HK-2 (cell line): ENCODE results near the gene DSTN.
A peak's percentile ranks its signal among the peaks of the same experiment; 100 is the strongest.

Source experiments
- DNase-seq: peaks from one replicate; pipeline ENCODE4 v3.0.0-alpha.2; 2018; ENCODE audit not compliant: unreplicated experiment

Gene DSTN

DNA sequence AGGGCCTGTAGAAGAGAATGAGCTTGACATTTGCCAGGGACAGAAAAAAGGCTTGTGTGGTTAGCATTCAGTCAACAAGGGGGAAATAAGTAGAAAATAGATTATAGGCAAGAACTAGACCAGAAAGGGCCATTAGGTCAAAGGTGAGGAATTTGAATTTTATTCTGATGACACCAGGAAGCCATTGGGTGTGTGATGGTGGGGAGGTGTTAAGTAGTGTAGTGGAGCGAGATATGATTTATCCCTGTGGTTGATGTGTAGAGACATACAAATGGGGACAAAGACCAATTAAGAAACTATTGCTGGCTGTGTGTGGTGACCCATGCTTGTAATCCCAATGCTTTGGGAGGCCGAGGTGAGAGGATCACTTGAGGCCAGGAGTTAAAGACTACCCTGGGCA is 11.0 kb downstream of the DSTN start:
- no peak for DNase-seq

DNA sequence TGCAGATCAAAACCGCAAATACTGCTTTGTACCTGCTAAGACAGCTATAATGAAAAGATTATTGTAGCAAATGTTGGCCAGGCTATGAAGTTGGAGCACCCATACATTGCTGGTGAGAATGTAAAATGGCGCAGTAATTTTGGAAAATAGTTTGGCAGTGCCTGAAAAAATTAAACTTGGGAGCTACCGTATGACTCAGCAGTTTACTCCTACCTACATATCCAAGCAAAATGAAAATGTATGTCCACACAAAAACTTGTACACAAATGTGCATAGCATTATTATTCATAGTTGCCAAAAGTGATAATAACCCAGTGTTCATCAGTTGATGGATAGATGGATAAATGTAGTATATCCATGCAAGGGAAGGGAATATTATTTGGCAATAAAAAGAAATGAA is 13.3 kb downstream of the DSTN start:
- no peak for DNase-seq

DNA sequence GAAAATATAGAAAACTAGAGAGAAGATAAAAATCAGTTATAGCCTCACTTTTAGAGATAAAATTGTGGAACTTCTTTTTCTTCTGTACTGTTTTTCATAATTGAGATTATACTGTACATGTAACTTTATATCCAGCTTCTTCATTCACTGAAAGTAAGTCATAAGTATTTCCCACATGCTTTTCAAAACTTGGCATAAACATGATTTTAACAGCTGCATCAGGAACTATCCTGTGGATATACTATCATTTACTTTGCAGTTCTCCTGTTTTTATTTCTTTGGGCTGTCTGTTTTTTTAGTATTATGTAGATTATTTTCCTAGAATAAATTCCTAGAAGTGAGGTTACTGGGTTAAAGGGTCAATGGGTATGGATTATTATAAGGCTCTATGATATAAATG is 14.8 kb downstream of the DSTN start:
- DNase-seq: no peak

DNA sequence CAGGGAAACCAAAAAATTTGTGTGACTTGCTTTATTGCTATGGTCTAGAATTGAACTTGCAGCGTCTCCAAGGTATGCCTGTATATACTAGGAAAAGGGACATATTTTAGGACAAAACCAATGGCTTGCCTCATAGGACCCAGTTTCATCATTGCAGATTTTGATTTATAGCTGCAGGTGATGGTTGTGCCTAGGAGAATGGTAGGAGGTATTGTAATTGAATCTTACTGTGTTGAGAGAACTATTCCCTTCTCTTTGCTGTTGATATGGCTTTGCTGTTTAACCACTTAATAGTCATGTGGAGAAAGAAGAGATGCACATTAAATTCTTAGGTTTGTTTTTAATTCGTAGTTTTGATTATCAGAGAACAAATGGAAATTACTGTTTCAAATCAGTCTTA is 16.4 kb downstream of the DSTN start:
- no peak for DNase-seq

DNA sequence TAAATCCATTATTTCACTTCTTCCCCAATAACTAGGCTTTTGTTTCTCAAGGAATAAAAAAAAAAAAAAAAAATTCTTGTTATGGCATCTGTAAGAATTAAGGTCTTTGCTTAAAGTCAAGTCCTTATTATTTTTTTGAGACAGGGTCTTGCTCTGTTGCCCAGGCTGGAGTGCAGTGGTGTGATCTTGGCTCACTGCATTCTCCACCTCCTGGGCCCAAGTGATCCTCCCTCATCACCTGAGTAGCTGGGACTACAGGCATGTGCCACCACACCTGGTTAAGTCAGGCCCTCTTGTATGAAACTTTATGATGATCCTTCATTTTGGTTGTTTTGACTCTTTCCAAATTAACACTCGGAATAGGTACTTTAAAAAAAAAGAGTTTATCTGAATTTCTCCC is 17.3 kb downstream of the DSTN start:
- DNase-seq: no peak

DNA sequence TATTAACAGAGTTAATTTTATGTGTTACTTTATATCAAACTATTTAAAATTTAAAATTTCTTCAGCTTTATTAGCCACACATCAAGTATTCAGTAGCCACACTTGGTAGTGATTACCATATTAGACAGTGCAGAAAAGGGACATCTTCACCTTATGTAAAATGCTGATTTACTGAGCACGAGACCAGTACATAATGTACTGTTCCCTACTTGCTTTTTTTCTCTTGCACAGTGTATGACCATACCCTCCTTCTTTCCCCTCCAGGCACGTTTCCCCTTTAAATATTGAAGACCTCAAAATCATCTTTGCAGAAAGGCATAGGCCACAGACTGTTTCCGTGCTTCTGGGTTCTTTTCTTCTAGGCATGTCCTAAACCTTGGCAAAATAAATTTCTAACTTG is 17.9 kb downstream of the DSTN start:
- no peak for DNase-seq

DNA sequence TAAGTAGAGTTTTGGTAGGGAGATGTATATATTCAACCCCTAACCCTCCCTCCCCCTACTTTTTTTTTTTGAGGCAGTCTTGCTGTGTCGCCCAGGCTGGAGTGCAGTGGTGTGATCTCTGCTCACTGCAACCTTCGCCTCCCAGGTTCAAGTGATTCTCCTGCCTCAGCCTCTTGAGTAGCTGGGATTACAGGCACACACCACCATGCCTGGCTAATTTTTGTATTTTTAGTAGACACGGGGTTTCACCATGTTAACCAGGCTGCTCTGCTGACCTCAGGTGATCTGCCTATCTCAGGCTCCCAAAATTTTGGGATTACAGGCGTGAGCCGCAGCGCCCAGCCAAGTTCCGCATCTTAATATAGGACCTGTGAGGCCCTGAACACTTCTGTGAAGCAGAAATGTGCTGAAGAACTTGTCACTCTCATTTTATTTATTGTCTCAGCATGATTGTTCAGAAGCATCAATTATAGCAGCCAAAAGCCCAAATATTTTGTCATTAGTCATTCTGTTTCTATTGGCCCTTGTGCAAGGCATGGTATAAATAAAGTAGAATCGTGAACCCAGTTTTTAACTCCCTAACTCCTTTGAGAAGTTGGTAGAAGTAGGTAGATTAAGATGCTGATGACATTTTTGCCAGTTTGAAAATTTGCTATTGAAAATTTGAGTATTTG is 19.4 kb downstream of the DSTN start:
- DNase-seq: no peak

DNA sequence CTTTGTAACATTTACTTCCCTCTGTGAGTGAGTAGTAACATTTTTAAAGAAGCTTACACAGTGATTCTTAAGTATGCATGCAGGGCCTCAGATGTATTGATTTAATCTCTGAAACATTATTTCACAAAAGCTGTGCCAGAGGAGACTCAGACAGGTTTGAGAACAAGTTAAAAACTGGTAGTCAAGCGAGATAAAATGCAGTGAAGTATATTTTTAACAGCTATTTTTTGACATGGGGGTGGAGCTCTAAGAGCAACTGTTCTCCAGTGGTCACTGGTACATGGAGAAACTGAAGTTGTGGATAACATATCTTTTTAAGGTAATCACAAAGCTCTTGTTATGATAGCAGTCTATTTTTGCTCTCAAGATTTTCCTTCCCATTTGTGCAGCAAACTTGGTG is 20.4 kb downstream of the DSTN start:
- DNase-seq: no peak

DNA sequence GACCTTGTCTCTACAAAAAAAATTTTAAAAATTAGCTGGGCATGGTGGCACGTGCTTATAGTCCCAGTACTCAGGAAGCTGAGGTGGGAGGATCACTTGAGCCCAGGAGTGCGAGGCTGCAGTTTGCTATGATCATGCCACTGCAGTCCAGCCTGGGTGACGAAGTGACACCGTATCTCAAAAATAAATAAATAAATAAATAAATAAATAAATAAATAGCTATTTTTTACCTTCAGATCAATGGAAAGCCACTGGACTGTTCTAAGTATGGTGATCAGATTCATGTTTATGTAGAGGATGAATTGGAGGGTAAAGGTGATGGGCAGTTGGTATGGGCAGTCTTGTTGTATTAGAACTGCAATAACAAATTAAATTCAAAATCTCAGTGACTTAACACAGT is 24.0 kb downstream of the DSTN start:
- DNase-seq: no peak

DNA sequence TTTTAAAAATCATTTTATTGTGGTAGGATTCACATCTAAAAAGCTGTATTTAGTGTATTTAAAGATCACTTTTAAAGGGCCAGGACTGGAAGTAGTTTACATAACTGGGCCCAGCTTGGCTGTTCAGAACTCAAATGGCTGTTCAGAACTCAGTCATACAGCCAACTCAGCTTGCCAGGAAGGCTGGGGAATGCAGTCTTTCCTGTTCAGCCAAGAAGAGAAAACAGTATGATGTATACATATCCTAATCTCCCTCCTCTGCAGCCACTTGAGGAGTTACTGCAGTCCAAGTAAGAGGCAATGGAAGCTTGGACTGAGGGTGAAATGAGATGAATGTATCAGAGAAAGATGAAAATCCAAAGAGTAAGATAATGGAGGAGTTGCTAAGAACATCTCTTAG is 24.6 kb downstream of the DSTN start:
- no peak for DNase-seq

DNA sequence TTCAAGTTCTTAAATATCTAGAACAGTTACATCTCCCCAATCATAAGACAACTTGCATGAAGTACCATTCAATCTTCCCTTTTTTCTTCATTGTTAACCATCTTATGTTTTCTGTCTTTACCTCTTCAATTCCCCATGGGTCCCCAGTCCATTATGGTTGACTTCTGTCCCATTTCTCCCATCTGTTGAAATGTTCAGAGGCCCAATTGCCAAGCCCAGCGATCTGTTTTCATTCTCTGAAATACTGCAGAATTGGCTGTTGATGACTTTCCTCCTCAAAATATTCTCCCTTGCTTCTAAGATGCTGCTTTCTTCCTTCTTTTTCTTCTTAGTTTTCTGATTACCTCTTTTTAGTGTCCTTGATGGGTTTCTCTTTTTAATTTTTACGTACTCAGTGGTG is 26.0 kb downstream of the DSTN start:
- no peak for DNase-seq

DNA sequence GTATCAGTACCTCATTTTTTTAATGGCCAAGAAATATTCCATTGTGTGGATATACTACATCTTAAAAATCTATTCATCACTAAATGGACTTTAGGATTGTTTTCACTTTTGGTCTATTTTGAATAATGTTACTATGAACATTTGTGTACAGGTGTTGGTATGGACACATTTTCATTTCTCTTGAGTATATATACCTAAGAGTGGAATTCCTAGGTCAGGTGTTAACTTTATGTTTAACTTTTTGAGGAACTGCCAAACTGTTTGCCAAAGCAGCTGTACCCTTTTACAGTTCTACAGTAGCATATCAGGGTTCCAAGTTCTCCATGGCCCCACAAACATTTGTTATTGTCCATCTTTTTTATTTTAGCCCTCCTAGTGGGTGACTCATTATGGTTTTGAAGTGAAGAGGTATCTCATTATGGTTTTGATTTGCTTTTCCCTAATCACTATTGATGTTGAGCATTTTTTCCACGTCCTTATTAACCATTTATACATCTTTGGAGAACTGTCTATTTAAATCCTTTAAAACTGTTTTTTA is 28.2 kb downstream of the DSTN start:
- no peak for DNase-seq

DNA sequence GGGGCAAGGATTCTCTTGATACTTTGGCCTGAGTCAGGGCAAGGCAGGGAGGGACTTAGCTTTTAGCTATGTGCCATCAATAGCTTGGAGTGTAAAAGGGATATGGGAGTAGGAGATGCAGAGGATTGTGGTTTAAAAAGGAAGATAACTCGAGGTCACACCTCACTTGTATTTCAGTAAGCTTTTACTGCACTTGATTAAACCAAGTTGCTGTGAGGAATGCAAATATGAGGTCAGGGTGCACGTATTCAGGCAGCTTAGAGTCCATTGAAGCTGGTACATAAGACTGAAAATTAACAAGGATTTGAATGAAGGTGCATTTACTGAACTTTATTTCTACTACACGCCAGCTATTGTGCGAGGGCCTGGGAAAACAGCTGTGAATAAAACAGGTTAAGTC is 32.1 kb downstream of the DSTN start:
- DNase-seq: no peak

DNA sequence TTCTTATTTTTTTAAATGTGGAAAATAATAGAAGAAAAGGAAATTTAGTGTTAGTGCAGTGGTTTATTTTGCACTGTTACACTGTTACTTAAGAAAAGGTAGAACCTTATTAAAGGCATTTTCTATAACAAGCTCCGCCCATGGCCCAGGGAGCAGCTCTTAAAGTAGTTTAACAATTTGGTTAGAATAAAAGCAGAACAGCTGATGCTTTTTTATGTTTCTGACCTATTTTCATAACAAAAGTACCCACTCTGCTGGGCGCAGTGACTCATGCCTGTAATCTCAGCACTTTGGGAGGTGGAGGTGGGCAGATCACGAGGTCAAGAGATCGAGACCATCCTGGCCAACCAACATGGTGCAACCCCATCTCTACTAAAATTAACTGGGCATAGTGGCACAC is 32.6 kb downstream of the DSTN start:
- DNase-seq: no peak

DNA sequence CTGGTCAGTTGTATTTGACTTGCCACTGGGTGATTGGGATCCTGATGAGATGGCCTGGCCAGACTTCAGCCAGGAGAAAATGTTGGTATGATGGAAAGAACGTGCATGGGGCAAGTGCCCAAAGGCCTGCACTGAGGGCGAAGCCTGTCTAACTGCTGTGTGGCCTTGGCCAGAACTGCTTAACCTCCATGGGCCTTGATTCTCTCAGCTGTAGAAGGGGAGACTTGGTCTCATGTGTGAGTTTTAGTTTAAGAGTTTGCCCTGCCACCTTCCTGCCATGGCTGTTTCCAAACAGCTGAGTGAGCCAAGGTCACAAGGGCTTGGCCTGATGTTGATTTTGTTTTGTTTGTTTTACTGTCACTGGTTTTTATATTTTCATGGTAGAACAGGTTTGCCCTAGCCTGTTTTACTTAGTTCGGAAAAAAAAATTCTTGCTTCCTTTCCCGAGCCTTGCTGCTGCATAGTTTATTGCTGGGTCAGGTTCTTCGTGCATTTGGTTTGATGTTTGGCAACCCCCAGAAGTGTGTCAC is 35.3 kb downstream of the DSTN start:
- no peak for DNase-seq

DNA sequence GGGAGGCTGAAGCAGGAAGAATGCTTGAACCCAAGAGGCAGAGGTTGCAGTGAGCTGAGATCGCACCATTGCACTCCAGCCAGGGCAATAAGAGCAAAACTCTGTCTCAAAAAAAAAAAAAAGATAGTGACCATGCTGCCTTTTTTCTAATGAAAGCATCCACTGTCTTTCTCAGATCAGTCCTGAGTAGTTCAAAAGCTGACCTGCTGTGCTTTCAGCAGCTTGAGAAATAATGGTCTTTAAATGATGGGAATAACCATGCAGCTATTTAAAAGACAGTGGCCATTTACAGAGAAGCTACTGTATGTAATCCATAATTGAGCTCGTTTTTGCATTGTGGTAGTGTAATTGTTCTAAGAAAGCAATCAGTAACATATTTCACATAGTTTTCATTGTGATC is 36.1 kb downstream of the DSTN start:
- no peak for DNase-seq

DNA sequence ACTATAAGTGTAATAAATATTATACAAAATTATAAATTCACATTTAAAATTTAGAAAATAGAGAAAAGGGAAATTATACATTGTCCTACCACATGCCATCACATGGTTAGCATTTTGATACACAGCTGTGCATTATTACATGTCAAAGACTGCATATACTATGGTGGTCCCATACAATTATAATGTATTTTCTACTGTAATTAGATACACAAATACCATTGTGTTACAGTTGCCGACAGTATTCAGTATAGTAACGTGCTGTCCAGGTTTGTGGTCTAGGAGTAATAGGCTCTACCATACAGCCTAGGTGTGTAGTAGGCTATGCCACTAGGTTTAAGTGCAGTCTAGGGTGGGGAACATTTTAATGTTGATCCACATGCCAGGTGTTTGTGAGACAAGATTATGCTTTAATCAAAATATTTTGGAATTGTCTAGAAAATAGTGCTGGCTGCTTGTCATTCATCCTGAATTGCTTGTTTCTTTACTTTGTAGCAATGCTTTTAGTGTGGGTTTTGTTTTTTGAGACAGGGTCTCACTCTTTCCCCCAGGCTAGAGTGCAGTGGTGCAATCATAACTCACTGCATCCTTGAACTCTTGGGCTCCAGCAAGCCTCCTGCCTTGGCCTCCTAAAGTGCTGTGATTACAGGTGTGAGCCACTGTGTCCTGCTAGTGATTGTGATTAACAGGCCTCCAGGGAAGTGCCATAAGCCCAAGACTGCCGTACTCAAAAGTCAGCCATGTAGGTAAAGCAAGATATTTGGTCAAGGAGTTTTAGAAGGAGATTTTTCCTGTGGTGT is 39.0 kb downstream of the DSTN start:
- DNase-seq: no peak

DNA sequence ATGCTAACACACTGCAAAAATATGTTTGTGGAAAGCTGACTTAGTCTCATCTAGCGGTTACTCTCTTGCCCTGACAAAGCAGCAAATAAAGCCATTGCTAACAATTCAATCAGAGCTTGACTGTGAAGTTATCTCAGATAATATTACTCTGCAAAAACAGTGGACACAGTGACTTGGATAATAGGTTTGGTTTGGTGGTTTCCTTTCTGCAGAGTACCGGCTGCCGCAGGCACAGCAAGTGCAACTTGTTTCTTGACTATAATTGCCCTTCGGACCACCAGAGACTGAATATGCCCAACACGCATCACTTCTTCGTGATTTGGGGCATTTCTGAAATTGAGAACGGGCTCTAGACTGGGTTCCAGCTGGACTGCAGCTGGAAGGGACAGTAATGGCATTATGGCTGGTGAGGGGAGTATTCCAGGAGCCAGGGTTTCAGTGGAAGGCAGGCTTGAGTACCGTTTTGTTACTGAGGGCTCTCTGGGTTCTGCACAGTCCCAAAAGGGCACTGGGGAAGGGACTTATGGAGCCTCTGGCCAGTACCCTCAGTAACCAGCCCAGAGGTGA is 40.0 kb downstream of the DSTN start:
- no peak for DNase-seq

DNA sequence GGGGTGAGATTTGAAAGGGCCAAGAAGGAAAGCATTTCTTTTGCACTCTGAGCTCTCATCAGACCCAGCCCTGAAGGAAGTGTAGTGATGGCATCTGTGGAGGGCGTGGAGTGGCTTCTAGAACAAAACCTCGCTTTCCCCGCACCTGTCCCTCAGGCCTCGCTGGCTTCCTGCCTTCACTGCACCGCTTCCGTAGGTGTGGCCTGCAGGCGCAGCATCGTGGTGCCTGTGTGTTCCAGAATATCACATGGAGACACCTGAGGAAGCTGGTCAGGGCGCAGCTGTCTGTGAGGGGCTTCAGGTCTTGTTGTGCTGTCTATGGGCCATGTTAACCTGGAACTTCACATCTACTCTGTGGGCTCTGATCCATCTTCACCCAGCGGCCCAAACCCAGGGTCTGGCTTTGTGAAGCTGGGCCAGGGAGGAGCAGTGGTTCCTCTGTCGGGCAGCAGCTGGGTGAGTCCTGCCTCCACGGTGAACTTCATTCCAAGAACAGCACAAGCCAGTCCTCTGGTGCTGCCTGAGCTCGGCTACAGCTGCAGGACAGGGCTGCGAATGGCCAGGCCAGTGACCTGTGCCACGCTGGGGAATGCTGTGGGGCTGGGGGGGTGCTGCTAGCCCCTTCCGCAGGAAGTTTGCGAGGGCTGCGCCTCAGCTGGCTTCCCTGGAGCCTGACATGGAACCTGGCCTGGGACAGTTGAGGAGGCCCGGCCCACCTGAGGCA is 40.9 kb downstream of the DSTN start:
- no peak for DNase-seq

DNA sequence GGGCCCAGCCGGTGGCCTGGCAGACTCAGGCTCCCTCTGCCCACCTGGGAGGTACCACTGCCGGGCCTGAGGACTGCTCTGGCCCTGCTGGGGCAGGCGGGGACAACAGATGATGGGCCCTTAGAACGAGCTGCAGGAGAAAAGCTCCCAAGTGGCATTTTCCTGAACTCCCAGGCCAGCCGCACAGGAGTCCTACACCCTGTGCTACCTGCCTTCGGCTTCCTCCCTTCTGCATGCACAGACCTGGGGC is 41.3 kb downstream of the DSTN start:
- DNase-seq: no peak

DNA sequence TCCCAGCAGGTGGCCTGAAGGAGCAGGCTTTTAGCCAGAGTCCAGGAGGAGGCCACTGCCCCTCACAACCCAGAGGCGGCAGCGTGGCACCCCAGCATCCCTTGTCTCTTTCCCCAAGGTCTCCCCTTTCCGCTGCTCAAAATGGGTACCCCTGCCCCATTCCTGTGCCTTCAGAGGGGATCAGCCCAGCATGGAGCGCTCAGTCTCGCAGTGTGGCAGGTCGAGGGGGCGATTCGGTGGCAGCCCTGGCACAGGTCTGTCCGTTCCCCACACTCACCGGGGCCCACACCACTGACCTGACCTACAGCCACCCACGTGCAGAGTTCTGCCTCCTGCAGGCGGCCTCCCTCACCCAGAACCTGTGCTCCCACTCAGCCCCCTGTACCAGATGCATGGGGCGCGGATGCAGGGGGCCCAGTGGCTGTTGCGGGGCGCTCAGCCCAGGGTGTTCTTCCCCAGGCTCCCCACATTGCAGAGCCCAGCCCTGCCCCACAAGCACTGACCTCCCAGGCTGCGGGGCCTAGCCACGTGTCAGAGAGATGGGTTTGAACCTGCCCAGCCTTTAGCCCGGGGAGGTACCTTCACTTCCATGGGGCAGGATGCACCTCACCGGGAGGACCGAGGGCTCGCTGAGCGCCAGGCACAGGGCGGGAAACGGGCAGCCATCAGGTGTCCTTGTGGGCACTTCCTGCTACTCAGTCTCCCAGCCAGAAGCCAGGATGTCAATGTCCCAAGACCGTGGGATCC is 41.8 kb downstream of the DSTN start:
- peak; percentile 65 for DNase-seq
